AG04449 (cell line): ENCODE measurements around the gene ARID3A.

Experiments used
- CTCF ChIA-PET: fragments of 350-600 bp; formaldehyde crosslinking; extraction: SDS; loops from one replicate; lab custom pipeline; 2021; ENCODE audit warnings: antibody characterized with exemption; lab: Yijun Ruan, JAX
- POLR2A ChIA-PET: fragments of 400-600, 350-600 bp; formaldehyde crosslinking; extraction: SDS; loops from one replicate; lab custom pipeline; 2020; ENCODE audit warnings: antibody characterized with exemption, inconsistent platforms; lab: Yijun Ruan, JAX
- DNase-seq: peaks from one replicate; pipeline ENCODE4 v3.0.0-alpha.2; 2010; ENCODE audit warnings: low read depth, low spot score
- H3K4me3 ChIP-seq: 2 replicates; pipeline ENCODE4 v1.5.1; 2011; ENCODE audit warnings: low read depth, mild to moderate bottlenecking, control low read depth, low read length
- TF ChIP-seq, protein P1 (sequence below): IDR thresholded peaks from one replicate; pipeline ENCODE4 v1.5.1; 2011; ENCODE audit warnings: mild to moderate bottlenecking, moderate library complexity, low read length, control low read depth, inconsistent platforms; ENCODE audit not compliant: insufficient read depth; ENCODE audit errors: missing control alignments

The ARID3A gene

DNA sequence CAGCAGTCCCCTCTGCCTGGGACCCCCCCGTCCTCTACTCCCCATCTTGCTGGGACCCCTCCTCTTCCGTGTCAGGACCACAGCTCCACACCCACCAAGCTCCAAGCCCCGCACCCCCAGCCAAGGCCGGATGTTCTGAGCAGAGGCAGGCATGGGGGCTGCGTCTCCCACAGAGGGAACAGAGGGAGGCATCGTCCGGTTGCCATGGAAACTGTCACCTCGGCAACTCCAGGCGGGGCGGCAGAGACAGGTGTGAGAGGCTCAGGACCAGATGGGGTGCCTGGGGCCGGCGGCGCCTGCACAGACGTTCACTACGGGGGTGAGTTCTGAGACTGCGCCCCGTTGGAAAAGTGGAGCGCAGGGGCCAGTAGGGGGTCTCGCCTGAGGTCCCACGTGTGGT is 27.2 kb upstream of the ARID3A start:
- no peak overlapping the region for H3K4me3 ChIP-seq
- DNase-seq, result no peak
- ChIA-PET CTCF (interaction anchor here (1.2 kb wide), 1 partner anchor 100 kb away, joined by 3 read pairs; no protein-coding TSS in a partner anchor), POLR2A (no interaction called here)
- TF ChIP-seq, protein P1, sequence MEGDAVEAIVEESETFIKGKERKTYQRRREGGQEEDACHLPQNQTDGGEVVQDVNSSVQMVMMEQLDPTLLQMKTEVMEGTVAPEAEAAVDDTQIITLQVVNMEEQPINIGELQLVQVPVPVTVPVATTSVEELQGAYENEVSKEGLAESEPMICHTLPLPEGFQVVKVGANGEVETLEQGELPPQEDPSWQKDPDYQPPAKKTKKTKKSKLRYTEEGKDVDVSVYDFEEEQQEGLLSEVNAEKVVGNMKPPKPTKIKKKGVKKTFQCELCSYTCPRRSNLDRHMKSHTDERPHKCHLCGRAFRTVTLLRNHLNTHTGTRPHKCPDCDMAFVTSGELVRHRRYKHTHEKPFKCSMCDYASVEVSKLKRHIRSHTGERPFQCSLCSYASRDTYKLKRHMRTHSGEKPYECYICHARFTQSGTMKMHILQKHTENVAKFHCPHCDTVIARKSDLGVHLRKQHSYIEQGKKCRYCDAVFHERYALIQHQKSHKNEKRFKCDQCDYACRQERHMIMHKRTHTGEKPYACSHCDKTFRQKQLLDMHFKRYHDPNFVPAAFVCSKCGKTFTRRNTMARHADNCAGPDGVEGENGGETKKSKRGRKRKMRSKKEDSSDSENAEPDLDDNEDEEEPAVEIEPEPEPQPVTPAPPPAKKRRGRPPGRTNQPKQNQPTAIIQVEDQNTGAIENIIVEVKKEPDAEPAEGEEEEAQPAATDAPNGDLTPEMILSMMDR, result no peak

DNA sequence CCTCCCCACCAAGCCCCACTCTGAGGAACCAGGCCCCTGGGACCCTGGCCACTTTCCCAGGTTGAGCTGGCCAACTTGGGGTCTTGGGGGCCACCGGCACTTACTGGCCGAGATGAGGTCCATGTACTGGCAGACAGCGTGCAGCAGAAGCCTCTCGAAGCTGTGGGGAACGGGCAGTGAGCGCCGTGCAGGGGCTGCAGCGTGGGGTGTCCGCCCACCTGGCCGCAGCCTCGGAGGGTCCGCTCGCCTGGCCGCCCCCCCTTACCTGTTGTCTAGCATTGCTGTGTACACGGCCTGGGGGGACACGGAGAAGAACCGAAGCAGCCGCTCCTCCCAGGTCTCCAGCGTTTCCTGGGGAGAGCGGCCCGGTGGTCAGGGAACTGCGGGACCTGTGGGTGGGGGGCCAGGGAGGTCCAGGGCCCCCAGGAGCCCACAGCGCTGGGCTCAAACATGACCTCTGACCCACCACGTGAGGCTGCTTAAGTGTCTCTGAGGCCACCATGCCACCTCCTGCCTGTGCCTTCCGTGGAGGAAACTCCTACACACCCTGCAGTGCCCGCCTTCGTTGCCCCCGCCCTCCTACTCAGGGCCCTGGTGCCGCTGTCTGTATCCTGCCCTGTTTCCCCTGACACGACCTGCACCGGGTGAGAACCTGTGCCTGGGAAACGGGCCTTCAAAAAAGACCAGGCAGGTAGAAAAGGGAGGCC is 26.3 kb upstream of the ARID3A start:
- H3K4me3 ChIP-seq, result no peak overlapping the region
- CTCF ChIA-PET, result no interaction called here
- POLR2A ChIA-PET, result no interaction called here
- TF ChIP-seq, protein P1, result no peak
- DNase-seq, result no peak

DNA sequence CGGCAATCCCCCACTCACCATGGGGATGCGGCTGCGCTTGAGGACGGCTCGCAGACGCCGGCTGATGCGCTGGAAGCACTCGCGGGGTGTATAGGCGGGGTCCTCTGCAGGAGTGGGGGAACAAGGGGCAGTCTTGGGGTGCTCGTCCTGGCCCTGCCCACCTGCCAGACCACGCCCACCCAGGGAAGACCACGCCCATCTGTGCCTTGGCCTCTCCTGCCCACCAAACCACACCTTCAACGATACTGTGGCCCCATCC is 25.9 kb upstream of the ARID3A start:
- DNase-seq, result no peak
- CTCF ChIA-PET, result no interaction called here
- H3K4me3 ChIP-seq, result no peak overlapping the region
- POLR2A ChIA-PET, result no interaction called here
- TF ChIP-seq, protein P1, result no peak

DNA sequence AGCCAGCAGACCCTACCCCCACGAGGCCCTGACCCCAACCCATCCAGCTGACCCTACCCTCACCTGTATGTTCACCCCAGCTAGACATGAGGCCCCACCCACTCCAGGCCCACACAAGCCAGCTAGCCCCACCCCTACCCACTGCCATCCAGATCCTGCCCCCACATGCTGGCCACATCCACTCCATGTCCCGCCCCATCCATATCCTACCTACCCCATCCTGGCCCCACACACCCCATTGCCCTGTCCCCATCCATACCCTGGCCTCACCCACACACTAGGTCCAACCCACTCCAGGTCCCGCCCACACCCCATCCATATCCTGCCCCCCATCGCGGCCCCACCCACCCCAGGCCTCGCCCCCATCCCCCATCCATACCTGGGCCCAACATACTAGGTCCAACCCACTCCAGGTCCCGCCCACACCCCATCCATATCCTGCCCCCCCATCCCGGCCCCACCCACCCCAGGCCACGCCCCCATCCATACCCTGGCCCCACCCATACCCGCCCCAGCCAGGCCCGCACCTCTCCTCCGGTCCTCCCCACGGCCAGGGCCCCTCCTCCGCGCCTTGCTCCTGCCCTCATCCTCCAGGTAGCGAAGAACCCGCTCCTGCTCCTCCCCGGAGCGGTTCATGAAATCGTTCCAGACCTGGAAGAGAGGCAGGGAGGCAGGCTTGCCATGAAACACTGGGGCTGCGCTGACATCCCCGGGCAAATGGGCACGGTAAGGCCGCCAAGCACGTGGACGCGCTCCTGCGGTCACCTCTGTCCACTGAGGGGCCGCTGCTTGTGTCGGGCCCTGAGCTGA is 25.3 kb upstream of the ARID3A start:
- ChIA-PET CTCF (no interaction called here), POLR2A (no interaction called here)
- TF ChIP-seq, protein P1, result no peak
- no peak for DNase-seq
- H3K4me3 ChIP-seq, result no peak overlapping the region

DNA sequence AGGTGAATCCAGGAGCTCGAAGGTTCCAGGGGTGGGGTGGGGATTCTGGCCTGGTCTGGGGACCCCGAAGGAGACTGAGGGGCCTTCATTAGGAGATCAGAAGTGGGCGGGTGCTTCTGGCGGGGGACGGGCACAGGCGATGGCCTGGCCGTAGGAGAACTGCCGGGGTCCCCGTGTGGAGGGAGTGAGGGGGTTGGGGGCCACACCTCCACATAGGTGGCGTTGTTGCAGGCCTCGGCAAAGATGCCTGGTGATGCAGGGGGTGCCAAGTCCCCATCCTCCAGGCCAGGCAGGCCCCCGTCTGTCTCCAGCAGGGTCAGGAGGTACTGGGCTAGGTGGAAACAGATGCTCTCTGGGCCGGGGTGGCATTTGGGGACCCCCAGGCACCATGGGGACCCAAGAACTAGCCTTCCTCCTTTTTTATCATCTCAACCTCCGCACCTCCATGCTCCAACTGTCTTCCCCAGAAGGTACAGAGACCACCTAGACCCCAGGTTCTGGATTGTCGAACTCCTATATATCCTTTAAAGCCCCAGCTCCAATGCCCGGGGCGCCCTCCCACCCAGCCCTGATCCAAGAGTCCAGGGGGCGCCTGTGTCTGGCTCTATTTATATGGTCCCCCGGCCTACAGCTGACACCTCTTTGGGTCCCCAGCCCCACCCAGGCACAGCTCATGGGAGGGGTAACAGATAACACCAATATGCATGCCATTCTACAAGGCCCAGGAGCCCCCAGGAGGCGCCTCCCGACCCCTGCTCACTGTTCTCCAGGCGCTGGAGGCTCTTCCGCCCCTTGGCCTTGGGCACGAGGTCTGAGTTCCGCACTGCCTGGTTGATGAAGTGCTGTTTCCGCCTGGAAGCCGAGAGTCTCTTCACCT is 24.4 kb upstream of the ARID3A start:
- TF ChIP-seq, protein P1, result no peak
- POLR2A ChIA-PET, result no interaction called here
- no peak overlapping the region for H3K4me3 ChIP-seq
- no peak for DNase-seq
- CTCF ChIA-PET, result interaction anchor here (0.6 to 1.4 kb wide), 2 partner anchors 21 to 132 kb away, joined by 3 read pairs; no protein-coding TSS in a partner anchor
